ENCODE data around the gene GPX2. TPM values are rescaled to one million over a fixed set of nuclear protein-coding genes. Genes with fewer than 3 reads are reported as not detected.

GPX2 gene
- total and polyA plus RNA-seq, 2 of the 8 experiments (the other 6 are each of a cell fraction or from before 2014, with no cell fraction given) = 0.30 to 0.89 TPM

- no peak overlapping the region for H3K18ac ChIP-seq (ENCODE audit: extremely low read depth, low read length)
- no peak overlapping the region for H2BK20ac ChIP-seq (ENCODE audit: low read length)
- no peaks in the 10 kb centered on the region for H3K9me3 ChIP-seq (ENCODE audit: insufficient read depth in 2 of 2, low read depth in 1 of 2, low read length in 1 of 2)
- H3K79me1 ChIP-seq (ENCODE audit: low read depth, low read length) = no peaks in the 10 kb centered on the region
- H3K4me2 ChIP-seq (ENCODE audit: insufficient read depth in 1 of 2, low read depth in 2 of 2, low read length in 2 of 2) = no peak overlapping the region
- H3K36me3 ChIP-seq (ENCODE audit: control insufficient read depth in 2 of 4, insufficient read depth in 4 of 4, low read length in 3 of 4) = peaks cover 5 to 38% (median 13%) of the 10 kb centered on the region in 4 experiments; a peak in 4 of 8 replicates
- no peak overlapping the region for H3K56ac ChIP-seq (replicated peaks; ENCODE audit: insufficient read length, low read depth, low read length)
- no peak overlapping the region for H4K5ac ChIP-seq (ENCODE audit: insufficient read length, low read depth, low read length)
- no peak overlapping the region for H4K91ac ChIP-seq (replicated peaks; ENCODE audit: insufficient read length, low read length)
- POLR2A ChIA-PET (ENCODE audit: partially characterized antibody) = interaction anchor here (1.0 to 2.8 kb wide), 2 partner anchors 18 to 22 kb away, joined by 3 to 9 read pairs; no protein-coding TSS in a partner anchor
- no peaks in the 10 kb centered on the region for H4K20me1 ChIP-seq (replicated peaks in 1 of 2; ENCODE audit: control insufficient read depth in 1 of 2, insufficient read depth in 2 of 2, low read length in 2 of 2)
- peak overlapping the region; percentile 39; the same call in 1 of the 2 replicates for H2BK5ac ChIP-seq (ENCODE audit: low read depth, low read length)
- WGBS, 2 experiments (ENCODE audit: extremely low coverage in 1 of 2, insufficient coverage in 1 of 2, insufficient read length in 1 of 2, insufficient replicate concordance in 2 of 2, low coverage in 1 of 2, low lambda C conversion rate in 2 of 2, missing lambda C conversion rate in 1 of 2) = 91% methylated on average over 28 of the region's 28 CpGs; no CpG with 5 or more reads in 1 of the 2 experiments
- H3K14ac ChIP-seq (ENCODE audit: insufficient read length) = no peak overlapping the region
- H3K4ac ChIP-seq (replicated peaks; ENCODE audit: insufficient read length, low read depth, low read length) = no peak overlapping the region
- H2BK120ac ChIP-seq (replicated peaks; ENCODE audit: low read depth, low read length) = no peak overlapping the region
- H3K79me2 ChIP-seq (ENCODE audit: control insufficient read depth in 1 of 2, insufficient read depth in 2 of 2, low read length in 2 of 2) = no peaks in the 10 kb centered on the region
- H2BK12ac ChIP-seq (ENCODE audit: low read depth, low read length) = no peak overlapping the region
- no peak overlapping the region for H3K4me3 ChIP-seq (ENCODE audit: extremely low read depth in 1 of 4, insufficient read depth in 2 of 4, low read depth in 3 of 4, low read length in 4 of 4)
- FAIRE-seq (no peak), DNase-seq (ENCODE audit: low read depth in 1 of 2, low spot score in 2 of 2) (no peak)
- no peaks in the 10 kb centered on the region for H3K27me3 ChIP-seq (replicated peaks in 1 of 4; ENCODE audit: control insufficient read depth in 3 of 4, extremely low read depth in 1 of 4, insufficient read depth in 3 of 4, low read length in 3 of 4)
- no peak overlapping the region for H2AK5ac ChIP-seq (ENCODE audit: low read depth, low read length)
- H4K8ac ChIP-seq (ENCODE audit: extremely low read depth, insufficient read depth, low read length) = no peak overlapping the region
- H2BK15ac ChIP-seq (ENCODE audit: low read length) = no peak overlapping the region
- H3K9ac ChIP-seq (replicated peaks in 1 of 4; ENCODE audit: extremely low read depth in 1 of 4, low read depth in 3 of 4, low read length in 3 of 4) = no peak overlapping the region
- H3K27ac ChIP-seq (ENCODE audit: low read depth, low read length) = no peak overlapping the region; the same call in 1 of the 2 replicates
- no peaks in the 10 kb centered on the region for H3K23me2 ChIP-seq (ENCODE audit: low read depth, low read length)
- no peak overlapping the region for H2AFZ ChIP-seq (ENCODE audit: low read length)
- CTCF ChIA-PET (ENCODE audit: partially characterized antibody) = interaction anchor here (0.9 to 3.4 kb wide), 9 partner anchors 9 to 125 kb away, joined by 3 to 16 read pairs (median 4); partner anchors contain the start of gene FNTB
- no peak overlapping the region for H3K23ac ChIP-seq (ENCODE audit: insufficient read length)
- TF ChIP-seq POLR2A (IDR thresholded peaks at IDR 0.05; ENCODE audit: control extremely low read depth in 1 of 2, low read depth in 2 of 2, low read length in 2 of 2) (0 out of 3 replicates have a peak, but pooled peaks of 1 of the 2 experiments have one; percentile 19), ATF3 (IDR thresholded peaks at IDR 0.05; ENCODE audit: insufficient read depth, low read depth, low read length) (no peak), POU5F1 (IDR thresholded peaks at IDR 0.05; ENCODE audit: low read depth, low read length) (no peak)
- peaks cover 0 to 5% (median under 1%) of the 10 kb centered on the region in 4 experiments; a peak in 4 of 7 replicates for H3K4me1 ChIP-seq (replicated peaks in 1 of 4; ENCODE audit: control insufficient read depth in 3 of 4, insufficient read depth in 4 of 4, low read length in 3 of 4)
These were observed 5.4 kb upstream of the GPX2 start for GRCh38 chr14:64947710-64948611.
